ENCODE data around the gene GRIFIN.

GRIFIN gene

DNA sequence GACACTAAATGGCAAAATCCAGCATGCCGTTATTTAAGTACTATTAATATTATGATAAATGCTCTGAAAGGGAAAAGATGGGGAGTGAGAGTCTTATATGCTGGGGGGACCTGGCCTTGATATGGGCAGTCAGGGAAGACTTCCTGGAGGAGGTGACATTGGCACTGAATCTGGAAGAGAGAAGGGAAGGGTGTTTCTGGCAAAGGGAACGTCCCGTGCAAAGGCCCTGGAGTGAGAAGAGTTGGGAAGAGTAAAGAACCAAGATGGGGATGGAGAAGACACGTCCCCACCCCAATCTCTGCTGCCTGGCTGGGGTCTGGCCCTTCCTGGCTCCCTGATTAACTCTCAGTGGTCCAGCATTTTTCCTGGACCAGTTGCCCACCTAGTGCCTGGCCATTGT lies 5.0 kb upstream of the GRIFIN start:
- H3K9me3 ChIP-seq (ENCODE audit: control insufficient read depth, insufficient read depth, low read depth, low read length), result no peaks in the 10 kb centered on the region
- ChIA-PET CTCF (interaction anchor here (0.7 to 1.8 kb wide), 5 partner anchors 9 to 228 kb away, joined by 4 to 8 read pairs (median 5); no protein-coding TSS in a partner anchor), POLR2A (no interaction called here)
- H3K4me1 ChIP-seq (ENCODE audit: control insufficient read depth, insufficient read depth, low read length), result no peaks in the 10 kb centered on the region
- H3K4me3 ChIP-seq (ENCODE audit: low read depth, low read length), result no peak overlapping the region
- TF ChIP-seq, protein P1, sequence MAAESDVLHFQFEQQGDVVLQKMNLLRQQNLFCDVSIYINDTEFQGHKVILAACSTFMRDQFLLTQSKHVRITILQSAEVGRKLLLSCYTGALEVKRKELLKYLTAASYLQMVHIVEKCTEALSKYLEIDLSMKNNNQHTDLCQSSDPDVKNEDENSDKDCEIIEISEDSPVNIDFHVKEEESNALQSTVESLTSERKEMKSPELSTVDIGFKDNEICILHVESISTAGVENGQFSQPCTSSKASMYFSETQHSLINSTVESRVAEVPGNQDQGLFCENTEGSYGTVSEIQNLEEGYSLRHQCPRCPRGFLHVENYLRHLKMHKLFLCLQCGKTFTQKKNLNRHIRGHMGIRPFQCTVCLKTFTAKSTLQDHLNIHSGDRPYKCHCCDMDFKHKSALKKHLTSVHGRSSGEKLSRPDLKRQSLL (tag by site-specific recombination; IDR thresholded peaks at IDR 0.05), result no peak
- TF ChIP-seq, protein P2, sequence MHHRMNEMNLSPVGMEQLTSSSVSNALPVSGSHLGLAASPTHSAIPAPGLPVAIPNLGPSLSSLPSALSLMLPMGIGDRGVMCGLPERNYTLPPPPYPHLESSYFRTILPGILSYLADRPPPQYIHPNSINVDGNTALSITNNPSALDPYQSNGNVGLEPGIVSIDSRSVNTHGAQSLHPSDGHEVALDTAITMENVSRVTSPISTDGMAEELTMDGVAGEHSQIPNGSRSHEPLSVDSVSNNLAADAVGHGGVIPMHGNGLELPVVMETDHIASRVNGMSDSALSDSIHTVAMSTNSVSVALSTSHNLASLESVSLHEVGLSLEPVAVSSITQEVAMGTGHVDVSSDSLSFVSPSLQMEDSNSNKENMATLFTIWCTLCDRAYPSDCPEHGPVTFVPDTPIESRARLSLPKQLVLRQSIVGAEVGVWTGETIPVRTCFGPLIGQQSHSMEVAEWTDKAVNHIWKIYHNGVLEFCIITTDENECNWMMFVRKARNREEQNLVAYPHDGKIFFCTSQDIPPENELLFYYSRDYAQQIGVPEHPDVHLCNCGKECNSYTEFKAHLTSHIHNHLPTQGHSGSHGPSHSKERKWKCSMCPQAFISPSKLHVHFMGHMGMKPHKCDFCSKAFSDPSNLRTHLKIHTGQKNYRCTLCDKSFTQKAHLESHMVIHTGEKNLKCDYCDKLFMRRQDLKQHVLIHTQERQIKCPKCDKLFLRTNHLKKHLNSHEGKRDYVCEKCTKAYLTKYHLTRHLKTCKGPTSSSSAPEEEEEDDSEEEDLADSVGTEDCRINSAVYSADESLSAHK (tag by site-specific recombination; IDR thresholded peaks at IDR 0.05), result no peak
- TF ChIP-seq ZNF623 (tag by site-specific recombination; IDR thresholded peaks at IDR 0.05), result peak; percentile 79
- no peak overlapping the region for H3K27ac ChIP-seq (ENCODE audit: extremely low read depth, low read depth, low read length)
- no peaks in the 10 kb centered on the region for H3K36me3 ChIP-seq (ENCODE audit: control insufficient read depth in 2 of 2, insufficient read depth in 1 of 2, low read length in 2 of 2)

DNA sequence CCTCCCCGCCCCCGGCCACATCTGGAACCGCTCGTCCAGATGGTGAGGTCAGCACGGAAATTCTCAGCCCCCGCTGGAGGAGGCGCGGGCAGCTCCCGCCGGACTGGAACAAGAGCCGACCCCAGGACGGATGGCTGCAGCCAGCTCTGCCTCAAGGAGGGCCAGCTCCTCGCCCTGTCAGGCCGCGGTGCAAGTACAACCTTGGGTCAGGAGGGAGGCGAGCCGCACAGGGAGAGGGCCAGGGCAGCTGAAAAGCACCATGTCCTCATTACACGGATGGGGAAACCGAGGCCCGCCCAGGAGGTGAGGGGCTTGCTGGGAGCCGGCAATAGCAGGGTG lies 3.8 kb upstream of the GRIFIN start:
- POLR2A ChIA-PET, result interaction anchor here (1.2 kb wide), 1 partner anchor 29 kb away, joined by 3 read pairs; no protein-coding TSS in a partner anchor
- Histone ChIP-seq H3K27ac (ENCODE audit: extremely low read depth, low read depth, low read length) (no peak overlapping the region), H3K4me1 (ENCODE audit: control insufficient read depth, insufficient read depth, low read length) (no peaks in the 10 kb centered on the region), H3K4me3 (ENCODE audit: low read depth, low read length) (no peak overlapping the region), H3K36me3 (ENCODE audit: control insufficient read depth in 2 of 2, insufficient read depth in 1 of 2, low read length in 2 of 2) (no peaks in the 10 kb centered on the region), H3K9me3 (ENCODE audit: control insufficient read depth, insufficient read depth, low read depth, low read length) (no peaks in the 10 kb centered on the region)
- TF ChIP-seq ZNF621 (tag by site-specific recombination; IDR thresholded peaks at IDR 0.05) (no peak), ZNF23 (tag by site-specific recombination; IDR thresholded peaks at IDR 0.05; ENCODE audit: borderline replicate concordance) (no peak), ZNF529 (tag by site-specific recombination; IDR thresholded peaks at IDR 0.05; ENCODE audit: insufficient replicate concordance) (no peak), ZBTB48 (tag by site-specific recombination; IDR thresholded peaks at IDR 0.05) (no peak), ZNF248 (tag by site-specific recombination; IDR thresholded peaks at IDR 0.05) (no peak), ZNF555 (tag by site-specific recombination; conservative IDR thresholded peaks at IDR 0.05) (no peak), ZNF654 (tag by site-specific recombination; IDR thresholded peaks at IDR 0.05; ENCODE audit: low read depth) (no peak), OVOL3 (tag by site-specific recombination; IDR thresholded peaks at IDR 0.05) (no peak), OSR2 (tag by site-specific recombination; IDR thresholded peaks at IDR 0.05) (no peak)
- CTCF ChIA-PET, result interaction anchor here (0.5 to 1.8 kb wide), 3 partner anchors 11 to 229 kb away, joined by 3 to 8 read pairs (median 4); no protein-coding TSS in a partner anchor

DNA sequence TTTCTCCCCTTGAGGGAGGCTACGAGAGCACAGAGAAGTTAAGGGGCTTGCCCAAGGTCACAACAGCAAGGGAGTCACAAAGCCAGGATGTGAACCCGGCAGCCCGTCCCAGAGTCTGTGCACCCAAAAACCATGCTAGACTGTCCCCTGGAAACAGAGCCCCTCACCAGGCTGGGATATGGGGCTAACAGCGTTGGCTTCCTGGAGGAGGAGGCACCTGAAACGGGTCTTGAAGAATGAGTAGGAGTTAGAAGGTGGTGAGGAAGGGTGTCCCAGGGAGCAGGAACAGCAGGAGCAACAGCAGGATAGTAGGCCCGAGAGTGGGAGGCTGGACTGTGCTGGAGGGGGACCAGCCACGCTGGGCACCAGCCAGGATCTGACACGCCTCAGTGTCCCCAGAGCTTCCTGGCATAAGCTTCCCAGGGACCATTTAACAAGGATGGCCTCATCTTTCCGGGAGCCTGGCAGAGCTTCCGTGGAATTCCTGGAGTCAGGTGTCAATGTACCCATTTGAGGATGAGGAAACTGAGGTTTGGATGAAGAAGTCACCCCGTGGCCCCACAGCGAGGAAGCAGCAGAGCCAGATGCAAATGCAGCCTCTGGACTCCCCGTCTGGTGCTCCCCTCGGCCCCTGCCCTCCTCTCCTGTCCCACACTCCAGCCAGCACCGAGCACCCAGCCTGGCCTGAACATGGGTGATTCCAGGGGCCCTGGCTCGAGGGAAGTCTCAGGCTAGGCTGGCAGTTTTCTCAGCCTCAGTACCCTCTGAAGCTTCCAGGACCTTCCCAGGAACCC lies 3.3 kb upstream of the GRIFIN start:
- TF ChIP-seq SALL2 (tag by site-specific recombination; IDR thresholded peaks at IDR 0.05; ENCODE audit: borderline replicate concordance), result no peak
- TF ChIP-seq, protein P3, sequence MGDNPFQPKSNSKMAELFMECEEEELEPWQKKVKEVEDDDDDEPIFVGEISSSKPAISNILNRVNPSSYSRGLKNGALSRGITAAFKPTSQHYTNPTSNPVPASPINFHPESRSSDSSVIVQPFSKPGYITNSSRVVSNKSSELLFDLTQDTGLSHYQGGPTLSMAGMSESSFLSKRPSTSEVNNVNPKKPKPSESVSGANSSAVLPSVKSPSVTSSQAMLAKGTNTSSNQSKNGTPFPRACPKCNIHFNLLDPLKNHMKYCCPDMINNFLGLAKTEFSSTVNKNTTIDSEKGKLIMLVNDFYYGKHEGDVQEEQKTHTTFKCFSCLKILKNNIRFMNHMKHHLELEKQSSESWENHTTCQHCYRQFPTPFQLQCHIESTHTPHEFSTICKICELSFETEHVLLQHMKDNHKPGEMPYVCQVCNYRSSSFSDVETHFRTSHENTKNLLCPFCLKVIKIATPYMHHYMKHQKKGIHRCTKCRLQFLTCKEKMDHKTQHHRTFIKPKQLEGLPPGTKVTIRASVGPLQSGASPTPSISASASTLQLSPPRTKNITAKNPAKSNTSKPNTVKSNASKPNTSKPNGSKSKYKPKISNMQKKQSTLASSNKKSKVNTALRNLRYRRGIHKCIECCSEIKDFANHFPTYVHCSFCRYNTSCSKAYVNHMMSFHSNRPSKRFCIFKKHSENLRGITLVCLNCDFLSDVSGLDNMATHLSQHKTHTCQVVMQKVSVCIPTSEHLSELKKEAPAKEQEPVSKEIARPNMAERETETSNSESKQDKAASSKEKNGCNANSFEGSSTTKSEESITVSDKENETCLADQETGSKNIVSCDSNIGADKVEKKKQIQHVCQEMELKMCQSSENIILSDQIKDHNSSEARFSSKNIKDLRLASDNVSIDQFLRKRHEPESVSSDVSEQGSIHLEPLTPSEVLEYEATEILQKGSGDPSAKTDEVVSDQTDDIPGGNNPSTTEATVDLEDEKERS (tag by site-specific recombination; IDR thresholded peaks at IDR 0.05), result no peak
- no peak for TF ChIP-seq REPIN1 (tag by site-specific recombination; IDR thresholded peaks at IDR 0.05; ENCODE audit: low read depth)
- TF ChIP-seq, protein P4, sequence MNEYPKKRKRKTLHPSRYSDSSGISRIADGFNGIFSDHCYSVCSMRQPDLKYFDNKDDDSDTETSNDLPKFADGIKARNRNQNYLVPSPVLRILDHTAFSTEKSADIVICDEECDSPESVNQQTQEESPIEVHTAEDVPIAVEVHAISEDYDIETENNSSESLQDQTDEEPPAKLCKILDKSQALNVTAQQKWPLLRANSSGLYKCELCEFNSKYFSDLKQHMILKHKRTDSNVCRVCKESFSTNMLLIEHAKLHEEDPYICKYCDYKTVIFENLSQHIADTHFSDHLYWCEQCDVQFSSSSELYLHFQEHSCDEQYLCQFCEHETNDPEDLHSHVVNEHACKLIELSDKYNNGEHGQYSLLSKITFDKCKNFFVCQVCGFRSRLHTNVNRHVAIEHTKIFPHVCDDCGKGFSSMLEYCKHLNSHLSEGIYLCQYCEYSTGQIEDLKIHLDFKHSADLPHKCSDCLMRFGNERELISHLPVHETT (tag by site-specific recombination; IDR thresholded peaks at IDR 0.05), result no peak
- no peak for TF ChIP-seq ZNF560 (tag by site-specific recombination; IDR thresholded peaks at IDR 0.05; ENCODE audit: borderline replicate concordance)
- TF ChIP-seq ZNF548 (tag by site-specific recombination; IDR thresholded peaks at IDR 0.05), result no peak
- no peak for TF ChIP-seq ZNF600 (tag by site-specific recombination; IDR thresholded peaks at IDR 0.05)
- no peak for TF ChIP-seq SETDB1 (IDR thresholded peaks at IDR 0.05; ENCODE audit: insufficient read length, low read length)
- TF ChIP-seq ZFP3 (tag by site-specific recombination; IDR thresholded peaks at IDR 0.05; ENCODE audit: low read depth), result peak; percentile 72
- Histone ChIP-seq H3K4me1 (ENCODE audit: control insufficient read depth, insufficient read depth, low read length) (no peaks in the 10 kb centered on the region), H3K4me3 (ENCODE audit: low read depth, low read length) (no peak overlapping the region), H3K36me3 (ENCODE audit: control insufficient read depth in 2 of 2, insufficient read depth in 1 of 2, low read length in 2 of 2) (no peaks in the 10 kb centered on the region), H3K27ac (ENCODE audit: extremely low read depth, low read depth, low read length) (no peak overlapping the region), H3K9me3 (ENCODE audit: control insufficient read depth, insufficient read depth, low read depth, low read length) (no peaks in the 10 kb centered on the region)
- ChIA-PET POLR2A (interaction anchor here (1.2 kb wide), 1 partner anchor 29 kb away, joined by 3 read pairs; no protein-coding TSS in a partner anchor), CTCF (interaction anchor here (1.3 to 1.8 kb wide), 2 partner anchors 10 to 230 kb away, joined by 4 to 8 read pairs; no protein-coding TSS in a partner anchor)

Measured in HEK293 (cell line).